GM21447 (cell line): ENCODE measurements around the gene SPON1.
A peak's percentile ranks its signal among the peaks of the same experiment; 100 is the strongest.
"Not testable (repeated sequence)": the region's sequence is repeated elsewhere in the genome, so short reads cannot be mapped to it uniquely, and the experiment has no call there.

Experiments used
- ATAC-seq: cut with Tn5 transposase; IDR thresholded peaks from one replicate; pipeline ENCODE4 v1.9.1; 2021; ENCODE audit not compliant: unreplicated experiment

Gene SPON1

DNA sequence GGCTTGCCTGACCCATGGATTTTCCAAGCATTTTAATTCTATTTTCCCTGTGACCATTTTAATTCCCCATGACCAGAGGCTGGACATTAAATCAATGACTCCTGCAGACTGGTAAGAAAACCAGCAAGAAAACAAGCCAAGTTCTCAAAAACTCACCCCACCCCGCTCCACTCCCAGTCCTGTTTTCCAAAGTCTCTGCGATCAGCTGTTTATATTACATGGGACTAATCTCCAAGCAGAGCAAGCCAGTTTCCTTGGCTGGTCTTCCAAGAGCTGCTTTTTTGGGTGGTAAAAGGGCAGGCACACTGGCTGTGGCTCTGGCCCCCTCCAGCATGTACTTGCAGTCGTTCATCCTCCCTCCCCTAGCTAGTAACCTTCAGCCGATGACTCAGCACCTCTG is 298.5 kb downstream of the SPON1 start:
- no peak for ATAC-seq

DNA sequence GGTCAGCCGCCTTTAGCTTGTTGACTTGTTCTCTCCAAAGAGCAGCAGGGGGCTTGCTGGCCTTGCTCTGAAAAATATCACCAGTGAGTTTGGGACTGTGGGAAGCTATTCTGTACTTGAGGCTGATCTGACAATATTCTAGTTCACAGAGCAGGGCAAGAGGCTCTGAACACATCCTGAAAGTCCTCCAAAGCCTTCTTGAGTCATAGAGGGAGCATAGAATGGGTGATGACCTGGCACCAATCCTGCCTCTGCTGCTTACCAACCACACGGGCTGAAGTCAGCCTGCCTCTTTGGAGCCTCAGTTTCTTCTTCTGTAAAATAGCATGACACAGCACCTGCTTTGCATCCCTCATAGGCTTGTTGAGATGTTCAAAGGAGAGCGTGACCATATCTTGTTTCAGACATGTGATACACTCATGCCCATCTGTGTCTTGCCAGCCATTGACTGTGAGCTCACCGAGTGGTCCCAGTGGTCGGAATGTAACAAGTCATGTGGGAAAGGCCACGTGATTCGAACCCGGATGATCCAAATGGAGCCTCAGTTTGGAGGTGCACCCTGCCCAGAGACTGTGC is 299.8 kb downstream of the SPON1 start:
- no peak for ATAC-seq

DNA sequence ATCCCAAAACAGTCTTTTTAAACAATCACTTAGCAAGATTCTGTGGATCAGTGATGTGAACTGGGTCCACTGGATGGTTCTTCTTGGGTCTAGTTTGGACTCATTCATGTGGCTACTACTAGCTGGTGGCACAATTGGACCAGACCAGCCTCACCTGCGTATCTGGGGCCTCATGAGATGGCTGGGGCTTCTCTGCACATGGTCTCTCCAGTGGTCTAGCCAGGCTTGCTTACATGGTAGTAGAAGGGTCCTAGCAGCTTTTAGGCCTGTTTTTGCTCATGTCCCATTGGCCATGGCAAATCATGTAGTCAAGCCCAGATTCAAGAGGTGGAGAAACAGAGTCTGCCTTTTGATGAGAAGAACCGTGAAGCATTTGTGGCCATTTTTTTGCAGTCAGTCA is 302.4 kb downstream of the SPON1 start:
- ATAC-seq: no peak

DNA sequence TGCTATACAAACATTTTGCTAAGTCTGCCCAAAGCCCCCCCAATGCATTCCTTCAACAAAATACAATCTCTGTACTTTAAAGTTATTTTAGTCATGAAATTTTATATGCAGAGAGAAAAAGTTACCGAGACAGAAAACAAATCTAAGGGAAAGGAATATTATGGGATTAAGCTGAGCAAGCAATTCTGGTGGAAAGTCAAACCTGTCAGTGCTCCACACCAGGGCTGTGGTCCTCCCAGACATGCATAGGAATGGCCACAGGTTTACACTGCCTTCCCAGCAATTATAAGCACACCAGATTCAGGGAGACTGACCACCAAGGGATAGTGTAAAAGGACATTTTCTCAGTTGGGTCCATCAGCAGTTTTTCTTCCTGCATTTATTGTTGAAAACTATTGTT is 304.1 kb downstream of the SPON1 start:
- ATAC-seq: no peak

DNA sequence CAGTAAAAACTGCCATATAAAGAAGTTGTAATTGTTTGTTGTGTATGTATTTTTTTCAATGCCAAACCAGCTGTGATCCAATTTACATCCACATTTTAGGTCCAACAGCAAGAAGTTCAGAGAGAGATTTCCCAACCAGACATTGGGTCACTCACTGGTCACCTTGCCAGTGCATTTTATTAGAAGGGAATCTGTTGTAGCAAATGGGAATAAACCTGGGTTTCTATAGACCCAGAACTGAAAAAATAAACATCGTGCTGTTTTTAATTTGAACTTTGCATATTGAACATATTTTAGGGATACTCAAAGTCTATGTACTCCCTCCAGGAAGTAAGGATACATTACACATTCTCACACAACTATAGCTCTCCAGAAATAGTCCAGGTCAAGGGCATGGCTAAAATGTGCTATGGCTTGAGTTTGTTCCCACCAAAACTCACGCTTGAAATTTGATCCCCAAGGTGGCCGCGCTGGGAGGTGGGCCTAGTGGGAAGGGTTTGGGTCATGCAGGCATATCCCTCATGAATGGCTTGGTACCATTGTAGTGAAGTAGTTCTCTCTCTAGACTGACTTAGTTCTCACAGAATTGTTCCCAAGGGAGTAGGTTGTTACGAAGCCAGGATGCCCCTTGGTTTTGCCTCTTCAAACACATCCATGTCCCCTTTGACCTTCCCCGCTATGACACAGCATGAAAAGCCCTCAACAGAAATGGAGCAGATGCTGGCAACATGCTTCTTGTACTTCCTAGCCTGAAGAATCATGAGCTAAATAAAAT is 305.5 kb downstream of the SPON1 start:
- no peak for ATAC-seq

DNA sequence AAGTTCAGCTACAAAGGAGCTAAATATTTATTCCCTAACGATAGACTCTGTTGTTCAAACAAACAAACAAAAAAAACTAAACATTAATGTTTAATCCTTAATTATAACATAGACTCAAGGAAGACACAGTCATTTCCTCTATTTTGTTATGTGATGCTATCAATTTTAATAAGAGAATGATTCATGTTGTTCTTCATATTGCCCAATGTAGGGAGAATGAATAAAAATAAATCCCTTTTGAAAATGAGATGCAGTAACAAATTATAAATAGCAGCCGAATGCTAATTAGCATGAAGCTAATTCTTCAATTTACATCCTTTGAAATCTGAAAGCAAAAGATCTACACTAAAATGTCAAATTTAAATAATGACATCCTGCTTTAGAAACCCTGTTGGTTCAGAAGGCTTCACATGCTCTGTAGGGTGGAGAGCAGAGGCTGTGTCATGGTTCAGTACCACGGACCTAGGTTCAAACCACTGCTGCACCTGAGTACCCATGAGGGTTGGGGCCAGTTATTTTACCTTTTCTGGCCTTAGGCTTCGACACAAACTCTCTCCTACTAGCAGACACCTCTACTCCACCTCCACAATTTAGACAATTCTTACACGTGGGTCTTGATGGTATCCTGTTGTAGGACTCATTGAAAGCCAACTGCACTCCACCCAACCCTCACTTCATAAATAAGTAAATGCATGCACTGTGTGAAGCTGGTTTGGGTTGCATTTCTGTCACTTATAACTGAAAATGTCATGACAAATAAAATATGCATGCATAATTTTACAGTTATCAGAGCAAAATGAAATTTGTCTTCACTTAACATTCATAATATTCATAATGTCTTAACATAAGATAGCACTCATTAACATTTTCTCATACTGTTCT is 307.4 kb downstream of the SPON1 start:
- ATAC-seq: peak; percentile 40

DNA sequence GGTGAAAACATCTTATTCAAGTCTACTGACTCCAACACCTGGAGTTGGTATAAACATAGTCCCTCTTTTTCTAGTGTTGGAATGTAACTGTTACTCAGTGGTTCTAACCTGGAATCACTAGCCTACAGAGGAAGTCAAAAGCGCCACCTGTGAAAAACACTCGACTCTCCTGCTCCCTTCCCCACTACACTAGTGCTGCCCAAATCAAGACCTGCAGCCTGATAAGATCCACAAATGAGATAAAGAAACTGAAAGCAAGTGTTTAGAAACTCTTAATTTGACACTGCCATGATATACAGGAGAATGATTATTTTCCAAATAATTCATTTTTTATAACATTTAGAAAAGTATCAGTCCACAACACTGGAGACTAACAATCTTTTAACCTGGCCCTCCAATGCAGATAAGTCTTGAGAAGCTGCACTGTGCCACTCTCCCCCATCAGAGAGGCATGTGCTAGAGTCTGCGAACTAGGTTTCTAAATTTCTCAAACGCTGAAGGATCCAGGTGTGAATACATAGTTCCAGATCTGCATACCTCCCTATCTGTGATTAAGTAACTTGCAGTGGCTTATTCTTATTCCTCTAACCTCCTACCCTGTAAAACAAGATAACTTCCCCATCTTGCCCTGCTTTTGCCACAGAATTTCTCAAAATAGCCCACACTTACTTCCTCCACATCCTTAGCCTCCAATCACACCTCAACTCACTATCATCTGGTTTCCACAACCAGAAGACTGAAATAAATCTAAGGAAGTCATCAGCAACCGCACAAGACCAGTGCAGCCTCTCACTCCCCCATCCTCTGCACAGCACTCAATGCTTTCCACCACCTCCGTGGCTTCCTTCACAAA is 308.4 kb downstream of the SPON1 start:
- peak; percentile 75 for ATAC-seq

DNA sequence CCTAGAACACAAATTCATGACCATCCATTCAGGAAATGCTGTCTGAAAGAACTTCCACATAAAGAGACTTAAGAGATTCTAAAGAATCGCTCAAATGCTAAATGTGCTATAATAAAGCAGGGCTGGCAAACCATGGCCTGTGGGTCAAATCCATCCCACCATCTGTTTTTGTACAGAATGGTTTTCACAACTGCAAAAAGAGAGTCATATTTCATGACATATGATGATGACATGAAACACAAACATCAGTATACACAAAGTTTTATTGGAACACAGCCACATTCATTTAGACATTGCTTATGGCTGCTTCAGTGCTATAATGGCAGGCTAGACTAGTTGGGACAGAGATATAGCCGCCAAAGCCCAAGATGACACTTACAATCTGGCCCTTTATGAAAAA is 311.4 kb downstream of the SPON1 start:
- no peak for ATAC-seq

DNA sequence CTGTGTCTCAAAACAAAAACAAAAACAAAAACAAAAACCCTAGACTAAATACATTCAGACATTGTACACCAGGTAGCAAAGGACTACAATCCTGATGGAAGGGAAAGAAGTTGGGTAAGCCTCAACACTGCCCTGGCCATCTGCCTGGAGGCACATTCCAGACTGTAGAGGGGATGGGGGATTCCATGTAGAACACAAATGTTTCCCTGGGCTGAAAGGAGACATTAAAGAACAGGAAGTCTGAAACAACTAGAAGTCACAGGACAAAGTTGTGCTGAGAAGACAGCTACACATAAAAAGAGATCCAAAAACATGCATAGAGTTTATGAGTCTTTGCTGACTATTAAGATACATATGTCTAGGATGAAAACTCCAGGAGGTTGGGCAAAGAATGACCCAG is 312.6 kb downstream of the SPON1 start:
- ATAC-seq: no peak

DNA sequence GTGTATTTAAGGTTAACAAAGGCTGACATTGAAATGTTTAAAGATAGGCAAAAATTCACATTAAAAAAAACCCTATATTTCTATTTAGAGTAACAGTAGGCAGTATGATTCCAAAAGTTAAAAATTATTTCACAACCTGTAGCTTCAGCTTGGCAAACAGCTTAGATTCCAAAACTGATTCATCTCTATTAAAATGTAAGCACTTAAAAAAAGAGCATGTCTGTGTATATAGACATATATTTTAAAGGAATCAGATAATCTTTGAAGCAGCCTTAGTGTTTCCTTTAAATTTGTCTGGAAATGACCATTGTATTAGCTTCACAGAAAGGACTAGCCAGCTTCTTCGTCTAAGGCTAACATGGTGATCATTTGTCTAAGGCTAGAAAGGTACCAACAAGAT is 316.3 kb downstream of the SPON1 start:
- ATAC-seq: not testable (repeated sequence)

DNA sequence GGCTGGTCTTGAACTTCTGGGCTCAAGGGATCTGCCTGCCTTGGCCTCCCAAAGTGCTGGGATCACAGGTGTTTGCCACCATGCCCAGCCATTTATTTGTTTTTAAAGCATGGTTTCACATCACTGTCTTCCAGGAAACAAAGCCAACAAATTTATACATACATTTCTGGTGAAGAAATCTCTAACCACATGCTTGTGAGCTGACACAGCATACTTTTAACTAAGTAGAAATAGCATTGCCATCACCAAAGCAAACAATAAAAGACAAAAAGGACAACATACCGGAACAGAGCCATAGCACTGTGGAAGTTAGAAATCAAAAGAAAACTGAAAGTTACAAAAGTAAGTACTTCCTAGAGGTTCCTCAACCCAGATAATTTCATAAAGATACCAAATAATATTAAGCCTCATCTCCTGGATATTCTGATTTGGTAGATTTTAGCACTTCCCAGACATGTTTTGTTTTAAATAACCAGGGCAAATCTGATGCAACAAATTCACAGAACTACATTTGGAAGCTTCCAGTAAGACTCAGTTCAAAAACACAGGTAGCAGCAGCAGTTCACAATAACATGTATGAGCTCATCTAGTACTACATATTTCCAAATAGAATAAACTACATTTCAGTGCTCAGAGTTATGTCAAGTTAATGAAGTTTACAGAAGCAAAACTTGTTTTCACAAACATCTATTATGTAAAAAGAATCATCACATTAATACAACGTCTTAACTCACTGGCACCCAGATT is 325.8 kb downstream of the SPON1 start:
- ATAC-seq: no peak

DNA sequence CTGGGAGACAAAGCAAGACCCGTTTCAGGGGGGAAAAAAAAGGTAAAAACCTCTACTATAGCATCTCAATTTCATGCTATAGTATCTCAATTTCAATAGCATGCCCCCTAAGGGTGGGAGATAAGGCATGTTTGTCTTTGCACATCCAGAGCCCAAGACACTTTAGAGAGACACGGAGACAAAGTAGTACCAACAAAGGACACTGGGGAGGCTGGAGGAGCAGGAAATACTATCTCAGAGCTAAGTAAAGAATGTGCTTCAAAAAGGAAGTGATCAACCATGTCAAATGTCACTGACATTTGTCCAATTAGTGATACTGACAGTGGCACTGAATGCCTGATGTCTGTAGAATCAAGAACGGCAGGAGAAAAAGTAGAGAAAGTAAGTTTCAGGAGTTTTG is 327.9 kb downstream of the SPON1 start:
- ATAC-seq: no peak

DNA sequence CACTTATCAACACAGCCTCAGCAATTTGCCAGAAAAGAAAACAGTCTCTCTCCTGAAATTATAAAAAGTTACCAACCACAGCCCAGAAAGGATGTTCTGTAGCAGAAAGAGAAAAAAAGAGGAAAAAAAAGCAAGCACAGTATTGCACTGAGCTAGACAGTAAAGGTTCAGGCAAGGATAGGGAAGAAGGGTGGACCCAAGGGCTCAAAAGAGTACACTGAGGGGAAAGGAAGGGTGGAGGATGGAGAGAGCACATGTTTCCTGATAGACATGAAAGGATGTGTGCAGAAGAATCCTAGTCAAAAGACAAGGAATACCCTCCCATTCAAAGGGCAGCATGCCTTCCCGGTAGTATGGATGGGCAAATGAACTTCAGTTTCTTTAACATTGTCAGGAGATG is 337.4 kb downstream of the SPON1 start:
- ATAC-seq: no peak

DNA sequence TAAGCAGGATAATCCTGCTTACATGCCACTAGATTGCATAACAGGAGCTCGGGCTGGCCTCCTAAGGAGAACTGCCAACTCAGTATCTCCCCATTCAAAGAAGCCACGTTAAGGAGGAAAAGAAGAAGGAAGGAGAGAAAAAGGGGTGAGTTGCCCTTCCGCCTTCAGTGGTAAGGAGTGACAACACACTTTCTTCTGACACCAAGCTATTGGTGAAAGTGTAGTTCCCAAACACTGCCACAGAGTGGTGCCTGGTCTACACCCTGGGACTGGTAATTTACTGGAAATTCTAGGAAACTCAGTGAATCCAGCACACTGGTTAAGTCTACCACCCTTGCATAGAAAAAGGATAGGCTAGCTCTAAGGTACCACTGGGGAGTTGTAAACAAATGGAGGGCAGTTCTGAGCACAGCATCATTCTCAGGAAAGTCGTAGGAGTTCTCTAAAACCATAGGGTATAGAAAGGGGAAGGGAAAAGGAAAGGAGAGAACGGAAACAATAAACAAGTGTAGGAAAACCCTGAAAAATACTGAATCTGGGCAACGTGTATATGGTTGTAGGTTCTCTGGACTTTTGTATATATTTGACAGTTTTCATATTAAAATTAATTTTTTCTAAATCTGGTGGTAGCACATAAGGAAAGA is 338.3 kb downstream of the SPON1 start:
- peak; percentile 79 for ATAC-seq

DNA sequence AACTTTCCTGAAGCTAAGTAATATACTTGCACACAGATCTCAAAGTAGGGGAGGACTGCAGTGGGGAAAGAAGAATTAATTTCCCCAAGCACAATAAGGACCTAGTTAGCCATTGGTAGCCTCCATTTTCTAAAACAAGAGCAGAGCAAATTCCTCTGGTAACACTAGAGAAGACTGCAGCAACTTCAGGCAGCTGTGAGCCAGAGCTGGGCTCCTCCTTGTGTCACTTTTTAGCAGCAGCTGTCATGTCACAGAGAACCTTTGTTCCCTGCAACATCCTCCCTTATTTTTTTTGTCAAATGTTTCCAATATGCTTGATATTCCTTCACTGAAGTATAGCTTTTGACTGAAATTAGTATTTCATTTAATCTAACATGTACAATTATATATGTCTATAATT is 342.1 kb downstream of the SPON1 start:
- ATAC-seq: no peak

DNA sequence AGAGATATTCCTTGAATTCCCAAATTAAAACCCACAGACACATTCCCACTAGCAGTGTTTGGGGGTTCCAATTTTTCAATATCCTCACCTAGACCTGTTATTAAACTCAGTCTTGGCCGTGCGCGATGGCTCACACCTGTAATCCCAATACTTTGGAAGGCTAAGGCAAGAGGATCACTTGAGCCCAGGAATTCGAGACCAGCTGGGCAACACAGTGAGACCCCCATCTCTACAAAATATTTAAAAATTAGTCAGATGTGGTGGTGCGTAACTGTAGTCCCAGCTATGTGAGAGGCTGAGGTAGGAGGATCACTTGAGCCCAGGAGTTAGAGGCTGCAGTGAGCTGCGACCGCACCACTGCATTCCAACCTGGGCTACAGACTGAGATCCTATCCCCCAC is 343.1 kb downstream of the SPON1 start:
- ATAC-seq: no peak

DNA sequence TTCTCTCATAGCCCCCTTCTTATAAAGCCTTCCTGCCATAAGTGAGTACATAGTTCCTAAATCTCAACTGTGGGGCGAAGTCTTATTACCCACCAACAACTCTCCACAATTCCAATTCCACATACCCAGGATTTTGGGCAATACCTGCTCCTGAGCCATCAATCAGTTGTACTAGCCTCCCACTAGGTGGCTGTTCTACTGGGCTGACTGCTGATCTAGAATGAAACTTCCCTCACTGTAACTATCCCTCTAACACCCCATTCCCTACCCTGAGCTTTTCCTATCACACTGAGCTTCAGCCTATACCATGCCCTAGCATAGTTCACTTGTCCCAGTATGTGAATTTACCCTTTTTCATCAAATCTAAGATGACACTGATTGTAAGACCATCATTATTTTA is 344.0 kb downstream of the SPON1 start:
- ATAC-seq: no peak

DNA sequence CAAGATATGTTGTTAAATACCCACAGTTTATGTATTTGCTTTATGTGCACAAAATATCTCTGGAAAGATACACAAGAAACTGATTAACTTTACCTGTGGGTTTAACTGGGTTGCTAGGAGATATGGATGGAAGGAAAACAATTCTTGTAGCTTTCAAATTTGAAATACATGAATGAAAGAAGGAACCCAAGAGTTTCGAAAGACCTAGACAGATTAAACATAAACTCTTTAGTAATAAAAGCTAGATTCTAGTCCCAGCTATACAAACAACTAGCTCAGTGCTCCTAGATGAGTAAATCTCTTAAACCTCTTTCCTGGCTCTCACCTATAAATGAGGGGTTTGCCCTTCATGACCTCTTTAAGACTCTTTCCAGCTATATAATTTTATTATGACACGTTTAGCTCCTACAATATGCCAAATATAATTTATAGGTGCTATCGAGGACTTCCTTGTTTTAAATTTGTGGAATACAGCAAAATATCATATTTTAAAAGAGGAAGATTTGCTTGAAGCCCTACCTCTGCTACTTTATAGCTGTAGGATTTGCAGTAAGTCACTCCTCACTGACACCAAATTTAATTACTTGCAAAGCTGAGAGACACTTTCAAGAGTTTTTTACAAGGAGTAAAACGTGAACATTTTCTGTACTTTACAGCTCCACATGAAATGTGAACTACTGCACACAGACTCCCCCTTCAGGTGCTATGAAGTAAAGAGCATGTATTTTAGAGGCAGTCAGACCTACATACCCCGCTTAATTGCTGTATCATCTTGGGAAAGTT is 345.8 kb downstream of the SPON1 start:
- ATAC-seq: peak; percentile 38

DNA sequence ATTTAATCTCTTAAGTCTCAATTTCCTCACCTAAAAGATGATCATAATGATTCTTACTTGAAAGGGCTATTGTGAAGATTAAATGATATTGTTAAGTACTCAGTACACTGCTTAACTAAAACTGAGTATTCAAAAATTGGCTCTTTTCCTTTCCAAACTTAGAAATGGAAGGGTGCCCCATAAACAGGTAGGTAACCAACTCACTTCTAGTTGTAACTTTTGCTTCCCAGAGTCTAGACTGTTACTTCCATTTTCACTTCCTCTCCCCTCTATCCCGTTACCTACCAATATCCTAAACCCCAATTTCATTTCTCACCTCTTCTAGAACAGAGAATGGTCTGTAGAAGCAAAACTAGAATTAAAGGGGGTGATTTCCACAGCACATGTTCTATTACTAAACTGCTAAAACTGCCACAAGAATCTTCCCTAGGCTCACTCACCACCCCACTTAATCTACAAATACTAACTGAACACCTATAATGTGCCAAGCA is 346.4 kb downstream of the SPON1 start:
- peak; percentile 53 for ATAC-seq
